ENCODE measurements around the gene PVR.

Gene PVR

GRCh38 chr19:44701228-44701627 lies 57.5 kb downstream of the PVR start:
- DNase-seq: no peak
- Histone ChIP-seq H3K27ac (no peak overlapping the region), H3K36me3 (replicated peaks) (no peaks in the 10 kb centered on the region), H3K27me3 (replicated peaks) (no peaks in the 10 kb centered on the region), H3K4me3 (ENCODE audit: low read depth, low read length) (no peak overlapping the region)
- TF ChIP-seq CTCF (IDR thresholded peaks at IDR 0.05; ENCODE audit: low read depth, low read length, missing control alignments): no peak
- in situ Hi-C loops (cut with HindIII; ENCODE audit: low pct_ligation_motif_present, low sequenced_read_pairs): no loop called here

- Histone ChIP-seq H3K27me3 (replicated peaks) (no peaks in the 10 kb centered on the region), H3K4me3 (ENCODE audit: low read depth, low read length) (no peak overlapping the region), H3K36me3 (replicated peaks) (no peaks in the 10 kb centered on the region), H3K27ac (no peak overlapping the region)
- TF ChIP-seq CTCF (IDR thresholded peaks at IDR 0.05; ENCODE audit: low read depth, low read length, missing control alignments): no peak
- in situ Hi-C loops (cut with HindIII; ENCODE audit: low pct_ligation_motif_present, low sequenced_read_pairs): no loop called here
- DNase-seq: no peak
These were observed 59.0 kb downstream of the PVR start for GRCh38 chr19:44702551-44703176.

GRCh38 chr19:44703336-44704078 lies 59.8 kb downstream of the PVR start:
- in situ Hi-C loops (cut with HindIII; ENCODE audit: low pct_ligation_motif_present, low sequenced_read_pairs): no loop called here
- no peak overlapping the region for H3K27ac ChIP-seq
- no peak for DNase-seq
- H3K27me3 ChIP-seq (replicated peaks): no peaks in the 10 kb centered on the region
- H3K36me3 ChIP-seq (replicated peaks): no peaks in the 10 kb centered on the region
- no peak for TF ChIP-seq CTCF (IDR thresholded peaks at IDR 0.05; ENCODE audit: low read depth, low read length, missing control alignments)
- H3K4me3 ChIP-seq (ENCODE audit: low read depth, low read length): no peak overlapping the region

- no peaks in the 10 kb centered on the region for H3K27me3 ChIP-seq (replicated peaks)
- H3K27ac ChIP-seq: no peak overlapping the region
- H3K4me3 ChIP-seq (ENCODE audit: low read depth, low read length): no peak overlapping the region
- H3K36me3 ChIP-seq (replicated peaks): no peaks in the 10 kb centered on the region
- in situ Hi-C loops (cut with HindIII; ENCODE audit: low pct_ligation_motif_present, low sequenced_read_pairs): no loop called here
- DNase-seq: no peak
- no peak for TF ChIP-seq CTCF (IDR thresholded peaks at IDR 0.05; ENCODE audit: low read depth, low read length, missing control alignments)
These were observed 61.3 kb downstream of the PVR start for GRCh38 chr19:44704982-44705381.

GRCh38 chr19:44705502-44706010 lies 61.8 kb downstream of the PVR start:
- in situ Hi-C loops (cut with HindIII; ENCODE audit: low pct_ligation_motif_present, low sequenced_read_pairs): no loop called here
- H3K27me3 ChIP-seq (replicated peaks): no peaks in the 10 kb centered on the region
- DNase-seq: no peak
- no peak overlapping the region for H3K27ac ChIP-seq
- H3K36me3 ChIP-seq (replicated peaks): no peaks in the 10 kb centered on the region
- TF ChIP-seq CTCF (IDR thresholded peaks at IDR 0.05; ENCODE audit: low read depth, low read length, missing control alignments): no peak
- H3K4me3 ChIP-seq (ENCODE audit: low read depth, low read length): no peak overlapping the region

All from brain microvascular endothelial cell (primary cell).